ENCODE data around the gene AGXT. TPM values are rescaled to one million over a fixed set of nuclear protein-coding genes. Genes with fewer than 3 reads are reported as not detected.

The AGXT gene
- total RNA-seq, 1 donor = not detected

- no peaks in the 10 kb centered on the region for H3K36me3 ChIP-seq (ENCODE audit: insufficient read depth, low read length)
- no peaks in the 10 kb centered on the region for H3K79me2 ChIP-seq (ENCODE audit: insufficient read depth, low read length)
- no peak overlapping the region for H3K4me2 ChIP-seq (ENCODE audit: insufficient read depth, low read length)
- no peaks in the 10 kb centered on the region for H3K9me3 ChIP-seq (ENCODE audit: low read depth, low read length)
- H3K4me3 ChIP-seq (ENCODE audit: insufficient read depth, low read length) = no peak overlapping the region
- no peaks in the 10 kb centered on the region for H4K20me1 ChIP-seq (ENCODE audit: insufficient read depth, low read length)
- no peak overlapping the region for H3K27ac ChIP-seq (ENCODE audit: low read depth, low read length)
- no peaks in the 10 kb centered on the region for H3K27me3 ChIP-seq (ENCODE audit: insufficient read depth, low read length)
- TF ChIP-seq CTCF (IDR thresholded peaks at IDR 0.05; ENCODE audit: extremely low read depth, low read depth, low read length) = no peak
- no peaks in the 10 kb centered on the region for H3K4me1 ChIP-seq (ENCODE audit: insufficient read depth, low read length)
- H2AFZ ChIP-seq (ENCODE audit: low read length) = no peak overlapping the region
- DNase-seq (ENCODE audit: insufficient read length, low spot score, missing footprints) = no peak
Observed at GRCh38 chr2:240896871-240897692, 28.5 kb downstream of the AGXT start.

GRCh38 chr2:240898108-240898730 is 29.6 kb downstream of the AGXT start:
- Histone ChIP-seq H4K20me1 (ENCODE audit: insufficient read depth, low read length) (no peaks in the 10 kb centered on the region), H3K79me2 (ENCODE audit: insufficient read depth, low read length) (no peaks in the 10 kb centered on the region), H3K36me3 (ENCODE audit: insufficient read depth, low read length) (no peaks in the 10 kb centered on the region), H3K27ac (ENCODE audit: low read depth, low read length) (no peak overlapping the region), H2AFZ (ENCODE audit: low read length) (peak overlapping the region; percentile 41), H3K4me2 (ENCODE audit: insufficient read depth, low read length) (no peak overlapping the region), H3K4me1 (ENCODE audit: insufficient read depth, low read length) (no peaks in the 10 kb centered on the region), H3K27me3 (ENCODE audit: insufficient read depth, low read length) (no peaks in the 10 kb centered on the region), H3K9me3 (ENCODE audit: low read depth, low read length) (no peaks in the 10 kb centered on the region), H3K4me3 (ENCODE audit: insufficient read depth, low read length) (no peak overlapping the region)
- no peak for TF ChIP-seq CTCF (IDR thresholded peaks at IDR 0.05; ENCODE audit: extremely low read depth, low read depth, low read length)
- DNase-seq (ENCODE audit: insufficient read length, low spot score, missing footprints) = peak; percentile 94

- Histone ChIP-seq H3K27ac (ENCODE audit: low read depth, low read length) (no peak overlapping the region), H3K79me2 (ENCODE audit: insufficient read depth, low read length) (no peaks in the 10 kb centered on the region), H3K4me1 (ENCODE audit: insufficient read depth, low read length) (no peaks in the 10 kb centered on the region), H3K36me3 (ENCODE audit: insufficient read depth, low read length) (no peaks in the 10 kb centered on the region), H3K4me2 (ENCODE audit: insufficient read depth, low read length) (no peak overlapping the region), H3K4me3 (ENCODE audit: insufficient read depth, low read length) (no peak overlapping the region), H4K20me1 (ENCODE audit: insufficient read depth, low read length) (no peaks in the 10 kb centered on the region), H3K9me3 (ENCODE audit: low read depth, low read length) (no peaks in the 10 kb centered on the region), H2AFZ (ENCODE audit: low read length) (peak overlapping the region; percentile 41), H3K27me3 (ENCODE audit: insufficient read depth, low read length) (no peaks in the 10 kb centered on the region)
- no peak for TF ChIP-seq CTCF (IDR thresholded peaks at IDR 0.05; ENCODE audit: extremely low read depth, low read depth, low read length)
- peak; percentile 92 for DNase-seq (ENCODE audit: insufficient read length, low spot score, missing footprints)
Observed at GRCh38 chr2:240898731-240899467, 30.3 kb downstream of the AGXT start.

GRCh38 chr2:240899468-240899865 is 30.8 kb downstream of the AGXT start:
- H2AFZ ChIP-seq (ENCODE audit: low read length) = no peak overlapping the region
- no peak overlapping the region for H3K27ac ChIP-seq (ENCODE audit: low read depth, low read length)

More at GRCh38 chr2:240899468-240899865, 30.8 kb downstream of the AGXT start:
- no peaks in the 10 kb centered on the region for H3K9me3 ChIP-seq (ENCODE audit: low read depth, low read length)
- no peak for TF ChIP-seq CTCF (IDR thresholded peaks at IDR 0.05; ENCODE audit: extremely low read depth, low read depth, low read length)
- no peak overlapping the region for H3K4me3 ChIP-seq (ENCODE audit: insufficient read depth, low read length)
- DNase-seq (ENCODE audit: insufficient read length, low spot score, missing footprints) = no peak
- no peaks in the 10 kb centered on the region for H3K4me1 ChIP-seq (ENCODE audit: insufficient read depth, low read length)
- H3K27me3 ChIP-seq (ENCODE audit: insufficient read depth, low read length) = no peaks in the 10 kb centered on the region
- H3K4me2 ChIP-seq (ENCODE audit: insufficient read depth, low read length) = no peak overlapping the region
- H3K36me3 ChIP-seq (ENCODE audit: insufficient read depth, low read length) = no peaks in the 10 kb centered on the region
- H3K79me2 ChIP-seq (ENCODE audit: insufficient read depth, low read length) = no peaks in the 10 kb centered on the region
- no peaks in the 10 kb centered on the region for H4K20me1 ChIP-seq (ENCODE audit: insufficient read depth, low read length)

Data from osteoblast (primary cell).